Activated CD8-positive, alpha-beta T cell treated with anti-CD3 and anti-CD28 coated beads for 36 hours (primary cell): Measurements from ENCODE around the gene GPR78. TPM values are rescaled to one million over a fixed set of nuclear protein-coding genes. Genes with fewer than 3 reads are reported as not detected.
A peak's percentile ranks its signal among the peaks of the same experiment; 100 is the strongest.

Source experiments
- ATAC-seq: fragments of 200-7000 bp; cut with Tn5 transposase; one replicate; pipeline ENCODE4 v1.10.0; 2021; ENCODE audit warnings: mild to moderate bottlenecking, moderate library complexity
- CTCF ChIA-PET: fragments of 350-600 bp; sonication (Branson Sonifier 250); formaldehyde crosslinking; loops from one replicate; lab custom pipeline; 2021; ENCODE audit warnings: antibody characterized with exemption; lab: Charles Lee
- POLR2A ChIA-PET: fragments of 350-600 bp; sonication (Branson Sonifier 250); formaldehyde crosslinking; loops from one replicate; lab custom pipeline; 2021; ENCODE audit warnings: antibody characterized with exemption; lab: Charles Lee
- DNase-seq: peaks from one replicate; pipeline ENCODE4 v3.0.0-alpha.2; 2020
- H3K27ac Mint-ChIP-seq: one replicate; pipeline ENCODE4 v1.8.0; 2021; ENCODE audit warnings: mild to moderate bottlenecking, mixed read lengths
- H3K27me3 Mint-ChIP-seq: one replicate; pipeline ENCODE4 v1.8.0; 2021; ENCODE audit warnings: mixed read lengths
- H3K36me3 Mint-ChIP-seq: one replicate; pipeline ENCODE4 v1.8.0; 2021; ENCODE audit warnings: low read depth, mixed read lengths
- H3K4me1 Mint-ChIP-seq: one replicate; pipeline ENCODE4 v1.8.0; 2021; ENCODE audit warnings: low read depth, mixed read lengths
- H3K4me3 Mint-ChIP-seq: one replicate; pipeline ENCODE4 v1.8.0; 2021; ENCODE audit warnings: mild to moderate bottlenecking, moderate library complexity, mixed read lengths
- H3K9me3 Mint-ChIP-seq: one replicate; pipeline ENCODE4 v1.8.0; 2021; ENCODE audit warnings: mixed read lengths
- intact Hi-C: fragments of 100-400 bp; cut with micrococcal nuclease; formaldehyde crosslinking; loops from one replicate; pipeline ENCODE4 v1.10.0; 2022
- total RNA-seq, 2 experiments: library from RNA; stranded (reverse); gene quantifications; one replicate each; pipeline ENCODE4 v1.2.3, GENCODE V29; 2021
- TF ChIP-seq, protein P1 (sequence below): fragments of 200-600 bp; IDR thresholded peaks from one replicate; pipeline ENCODE4 v1.8.0; 2022; ENCODE audit warnings: antibody characterized with exemption, mild to moderate bottlenecking

GPR78 gene
- total RNA-seq, 2 experiments from 2014 or later, result not detected

DNA sequence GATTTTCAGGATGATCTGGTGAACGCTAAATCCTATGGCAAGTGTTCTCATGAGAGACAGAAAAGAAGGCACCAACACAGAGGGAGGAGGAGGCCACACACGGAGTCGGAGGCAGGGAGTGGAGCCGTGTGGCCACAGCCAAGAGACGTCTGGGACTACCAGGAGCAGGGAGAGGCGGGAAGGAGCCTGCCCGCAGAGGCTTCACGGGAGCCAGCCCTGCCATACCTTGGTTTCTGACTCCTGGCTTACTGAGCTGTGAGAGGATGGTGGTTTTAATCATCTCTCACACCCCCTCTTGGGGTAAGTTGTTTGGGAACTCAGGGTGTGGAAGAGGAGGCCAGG lies 33.5 kb upstream of the GPR78 start:
- Mint-ChIP-seq H3K27ac (no peak overlapping the region), H3K4me3 (no peak overlapping the region), H3K36me3 (no peaks in the 10 kb centered on the region), H3K4me1 (no peaks in the 10 kb centered on the region), H3K9me3 (no peaks in the 10 kb centered on the region), H3K27me3 (no peaks in the 10 kb centered on the region)
- TF ChIP-seq, protein P1, sequence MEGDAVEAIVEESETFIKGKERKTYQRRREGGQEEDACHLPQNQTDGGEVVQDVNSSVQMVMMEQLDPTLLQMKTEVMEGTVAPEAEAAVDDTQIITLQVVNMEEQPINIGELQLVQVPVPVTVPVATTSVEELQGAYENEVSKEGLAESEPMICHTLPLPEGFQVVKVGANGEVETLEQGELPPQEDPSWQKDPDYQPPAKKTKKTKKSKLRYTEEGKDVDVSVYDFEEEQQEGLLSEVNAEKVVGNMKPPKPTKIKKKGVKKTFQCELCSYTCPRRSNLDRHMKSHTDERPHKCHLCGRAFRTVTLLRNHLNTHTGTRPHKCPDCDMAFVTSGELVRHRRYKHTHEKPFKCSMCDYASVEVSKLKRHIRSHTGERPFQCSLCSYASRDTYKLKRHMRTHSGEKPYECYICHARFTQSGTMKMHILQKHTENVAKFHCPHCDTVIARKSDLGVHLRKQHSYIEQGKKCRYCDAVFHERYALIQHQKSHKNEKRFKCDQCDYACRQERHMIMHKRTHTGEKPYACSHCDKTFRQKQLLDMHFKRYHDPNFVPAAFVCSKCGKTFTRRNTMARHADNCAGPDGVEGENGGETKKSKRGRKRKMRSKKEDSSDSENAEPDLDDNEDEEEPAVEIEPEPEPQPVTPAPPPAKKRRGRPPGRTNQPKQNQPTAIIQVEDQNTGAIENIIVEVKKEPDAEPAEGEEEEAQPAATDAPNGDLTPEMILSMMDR, result no peak
- DNase-seq (no peak), ATAC-seq (no peak)
- CTCF ChIA-PET, result interaction anchor here (1.4 to 1.5 kb wide), 2 partner anchors 73 to 79 kb away, joined by 3 to 7 read pairs; no protein-coding TSS in a partner anchor
- POLR2A ChIA-PET, result no interaction called here
- intact Hi-C loops, result no loop called here

DNA sequence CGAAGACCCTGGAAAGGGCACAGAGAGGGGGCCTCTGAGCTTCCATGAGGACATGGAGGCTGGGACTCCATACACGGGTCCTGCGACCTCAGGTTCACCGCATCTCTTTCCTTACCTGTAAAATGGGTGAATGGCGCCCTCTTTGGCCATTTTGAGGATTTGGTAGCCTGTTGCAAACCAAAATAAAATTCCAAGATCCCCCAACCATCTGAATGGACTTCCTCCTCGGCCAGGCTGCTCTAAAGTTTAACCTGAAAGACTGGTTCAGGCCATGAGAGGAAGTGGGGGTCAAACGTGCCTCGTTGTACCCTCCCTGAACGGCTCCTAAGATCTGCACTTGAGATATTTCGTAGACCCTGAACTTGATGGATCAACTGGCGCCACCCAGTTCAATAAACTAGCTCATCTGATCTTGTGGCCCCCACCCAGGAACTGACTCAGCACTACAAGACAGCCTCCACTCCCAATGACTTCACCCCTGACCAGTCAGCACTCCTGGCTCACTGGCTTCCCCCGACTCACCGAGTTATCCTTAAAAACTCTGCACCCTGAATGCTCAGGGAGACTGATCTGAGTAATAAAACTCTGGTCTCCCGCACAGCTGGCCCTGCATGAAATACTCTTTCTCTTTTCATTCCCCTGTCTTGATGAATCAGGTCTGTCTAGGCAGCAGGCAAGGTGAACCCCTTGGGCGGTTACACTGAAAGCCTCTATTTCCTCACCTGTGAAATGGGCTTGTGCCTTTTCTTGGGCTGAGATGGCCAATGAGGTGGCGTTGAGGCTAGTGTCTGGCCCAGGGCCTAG lies 32.9 kb upstream of the GPR78 start:
- intact Hi-C loops, result no loop called here
- DNase-seq, result peak; percentile 19
- Mint-ChIP-seq H3K4me3 (no peak overlapping the region), H3K4me1 (no peaks in the 10 kb centered on the region), H3K9me3 (no peaks in the 10 kb centered on the region), H3K27ac (no peak overlapping the region), H3K27me3 (no peaks in the 10 kb centered on the region), H3K36me3 (no peaks in the 10 kb centered on the region)
- peak; percentile 24 for ATAC-seq
- TF ChIP-seq, protein P1, result peak; percentile 23
- CTCF ChIA-PET, result interaction anchor here (0.9 to 1.5 kb wide), 3 partner anchors 12 to 79 kb away, joined by 3 to 7 read pairs (median 4); no protein-coding TSS in a partner anchor
- POLR2A ChIA-PET, result no interaction called here

DNA sequence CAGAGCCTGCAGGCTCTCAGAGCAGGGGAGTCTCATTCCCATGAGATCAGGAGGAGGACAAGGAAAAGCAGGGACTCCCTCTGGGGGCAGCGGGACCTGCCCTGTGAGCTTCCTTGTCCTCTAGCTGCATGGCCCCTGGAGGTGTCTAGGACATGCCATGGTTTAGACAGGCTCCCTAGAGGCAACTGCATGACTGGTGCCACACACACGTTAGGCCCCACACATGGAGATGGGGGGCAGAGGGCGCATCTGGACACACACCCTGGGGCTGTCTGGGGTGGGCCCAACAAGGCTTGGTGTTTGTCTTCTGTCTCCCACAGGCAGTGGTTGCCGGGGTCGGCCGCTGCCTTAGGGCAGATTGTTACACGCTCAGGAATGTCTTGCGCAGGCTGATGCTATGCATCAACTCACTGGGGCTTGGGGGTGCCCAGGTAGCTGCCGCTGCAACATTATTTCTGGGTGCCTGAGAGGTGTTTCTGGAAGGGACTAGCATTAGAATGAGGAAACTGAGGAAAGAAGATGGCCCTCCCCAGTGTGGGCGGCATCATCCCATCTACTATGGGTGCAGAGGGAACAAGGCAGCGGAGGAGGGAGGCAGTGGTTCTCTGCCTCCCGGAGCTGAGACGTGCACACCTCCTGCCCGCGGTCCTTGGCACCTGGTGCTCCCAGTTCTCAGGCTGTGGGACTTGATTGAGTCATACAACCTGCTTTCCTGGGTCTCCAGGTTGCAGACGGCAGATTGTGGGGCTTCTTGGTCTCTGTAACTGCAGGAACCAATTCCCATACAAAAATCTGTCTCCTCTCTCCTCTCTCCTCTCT lies 32.1 kb upstream of the GPR78 start:
- Mint-ChIP-seq H3K4me1 (no peaks in the 10 kb centered on the region), H3K4me3 (no peak overlapping the region), H3K36me3 (no peaks in the 10 kb centered on the region), H3K27me3 (no peaks in the 10 kb centered on the region), H3K27ac (no peak overlapping the region), H3K9me3 (no peaks in the 10 kb centered on the region)
- ChIA-PET POLR2A (no interaction called here), CTCF (interaction anchor here (0.9 to 1.5 kb wide), 3 partner anchors 12 to 80 kb away, joined by 3 to 7 read pairs (median 4); no protein-coding TSS in a partner anchor)
- ATAC-seq (no peak), DNase-seq (no peak)
- TF ChIP-seq, protein P1, result no peak
- intact Hi-C loops, result no loop called here

DNA sequence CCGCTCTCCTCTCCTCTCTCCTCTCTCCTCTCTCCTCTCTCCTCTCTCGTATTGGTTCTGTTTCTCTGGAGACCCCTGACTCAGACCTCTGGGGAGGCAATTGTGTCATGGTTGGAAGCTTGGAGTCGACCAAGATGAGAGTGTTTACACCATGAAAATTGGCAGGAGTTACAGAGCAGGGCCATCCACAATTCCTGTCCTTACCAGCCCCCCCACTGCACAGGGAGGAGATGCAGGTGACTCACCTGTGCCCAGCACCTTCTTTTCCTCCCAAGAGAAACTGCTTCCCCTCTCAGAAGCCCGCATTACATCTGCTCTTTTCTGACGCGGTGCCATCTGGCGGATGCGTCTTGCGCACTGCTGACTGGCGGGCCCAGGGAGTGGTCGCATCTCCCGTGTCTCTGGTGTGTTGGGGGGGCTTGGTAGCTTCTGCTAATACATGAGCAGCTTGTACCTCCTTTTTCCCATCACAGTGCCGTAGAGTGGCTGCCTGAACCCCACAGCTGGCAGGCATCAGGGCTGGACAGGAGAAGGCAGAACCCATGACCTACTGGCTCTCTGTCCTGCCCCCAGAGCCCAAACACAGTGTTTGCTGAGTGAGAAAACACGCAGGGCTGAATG lies 31.4 kb upstream of the GPR78 start:
- H3K36me3 Mint-ChIP-seq, result no peaks in the 10 kb centered on the region
- CTCF ChIA-PET, result no interaction called here
- TF ChIP-seq, protein P1, result no peak
- POLR2A ChIA-PET, result no interaction called here
- no peaks in the 10 kb centered on the region for H3K9me3 Mint-ChIP-seq
- ATAC-seq, result no peak
- H3K4me1 Mint-ChIP-seq, result no peaks in the 10 kb centered on the region
- DNase-seq, result no peak
- intact Hi-C loops, result no loop called here
- H3K27me3 Mint-ChIP-seq, result no peaks in the 10 kb centered on the region
- H3K27ac Mint-ChIP-seq, result no peak overlapping the region
- H3K4me3 Mint-ChIP-seq, result no peak overlapping the region
